ENCODE results near the gene PSMA3.
A peak's percentile ranks its signal among the peaks of the same experiment; 100 is the strongest.
"Not testable (repeated sequence)": the region's sequence is repeated elsewhere in the genome, so short reads cannot be mapped to it uniquely, and the experiment has no call there.

The PSMA3 gene

DNA sequence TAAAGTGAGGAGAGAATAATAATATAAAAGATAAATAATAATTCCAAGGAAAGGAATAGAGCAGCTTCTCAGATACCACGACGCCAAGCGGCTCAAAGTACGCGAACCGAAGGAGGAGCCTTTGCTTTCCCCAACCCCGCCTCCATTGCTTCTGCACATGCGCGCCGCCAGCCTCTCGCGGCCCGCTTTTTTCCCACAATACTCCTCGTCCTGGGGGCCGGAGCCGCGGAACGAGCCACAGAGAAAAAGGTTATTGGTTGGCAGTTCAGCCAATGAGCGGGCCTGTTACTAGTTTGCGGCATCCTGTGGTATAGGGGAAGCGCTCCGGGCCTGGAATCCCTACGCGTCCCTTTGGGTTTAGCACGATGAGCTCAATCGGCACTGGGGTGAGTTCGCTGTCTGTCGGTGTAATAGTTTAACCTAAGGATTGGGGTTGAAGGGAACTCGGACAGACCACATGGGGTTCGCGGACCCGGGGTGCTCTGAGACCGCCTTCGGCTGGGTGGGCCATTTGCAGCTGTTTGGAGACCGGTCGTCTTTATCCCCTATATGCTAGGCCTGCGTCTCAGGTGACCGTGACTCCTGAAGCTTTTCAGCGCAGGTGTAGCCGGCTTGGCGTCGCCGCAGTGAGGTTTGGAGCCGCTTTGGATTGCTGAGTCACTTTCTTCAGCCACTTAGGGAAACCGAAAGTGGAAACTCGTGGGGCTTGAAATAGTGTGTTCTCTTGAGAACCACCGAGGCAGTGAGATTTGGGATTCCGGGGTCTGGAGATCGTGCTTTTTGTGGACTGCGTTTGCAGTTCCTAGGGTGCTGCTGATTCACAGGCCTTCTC lies at the start of gene PSMA3:
Gene PSMA3, plus strand, starts transcription at position 288 of the 832 bp plus-strand sequence. Its CDS starts 78 bp downstream, at position 366.
- DNase-seq = peak; percentile 98

DNA sequence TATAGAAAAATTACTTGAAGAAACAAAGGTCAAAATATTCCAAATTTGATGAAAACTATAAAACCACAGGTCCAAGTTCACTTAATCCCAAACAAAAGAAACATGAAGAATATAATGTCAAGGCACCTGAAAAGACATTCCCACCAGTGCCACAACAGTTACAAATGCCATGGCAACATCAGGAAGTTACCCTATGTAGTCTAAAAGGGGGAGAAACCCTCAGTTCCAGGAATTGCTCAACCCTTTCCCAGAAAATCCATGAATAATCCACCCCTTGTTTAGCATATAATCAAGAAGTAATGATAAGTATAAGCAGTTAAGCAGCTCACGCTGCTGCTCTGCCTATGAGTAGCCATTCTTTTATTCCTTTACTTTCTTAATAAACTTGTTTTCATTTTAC lies 48.4 kb upstream of the PSMA3 start:
- no peak for DNase-seq

DNA sequence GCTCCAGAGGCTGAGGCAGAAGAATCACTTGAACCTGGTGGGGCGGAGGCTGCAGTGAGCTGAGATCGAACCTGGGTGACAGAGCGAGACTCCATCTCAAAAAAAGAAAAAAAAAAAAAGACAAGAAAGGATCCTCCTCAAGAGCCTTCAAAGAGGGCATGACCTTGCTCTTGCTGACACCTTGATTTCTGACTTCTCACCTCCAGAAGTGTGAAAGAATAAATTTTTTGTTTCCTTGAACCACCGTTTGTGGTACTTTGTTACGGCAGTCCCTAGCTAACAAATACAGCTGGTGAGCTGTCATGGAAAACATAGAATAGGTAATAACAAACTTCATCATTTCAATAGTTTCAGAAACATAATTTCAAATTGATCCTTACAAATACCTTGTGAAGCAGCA lies 46.6 kb upstream of the PSMA3 start:
- DNase-seq = peak; percentile 47

DNA sequence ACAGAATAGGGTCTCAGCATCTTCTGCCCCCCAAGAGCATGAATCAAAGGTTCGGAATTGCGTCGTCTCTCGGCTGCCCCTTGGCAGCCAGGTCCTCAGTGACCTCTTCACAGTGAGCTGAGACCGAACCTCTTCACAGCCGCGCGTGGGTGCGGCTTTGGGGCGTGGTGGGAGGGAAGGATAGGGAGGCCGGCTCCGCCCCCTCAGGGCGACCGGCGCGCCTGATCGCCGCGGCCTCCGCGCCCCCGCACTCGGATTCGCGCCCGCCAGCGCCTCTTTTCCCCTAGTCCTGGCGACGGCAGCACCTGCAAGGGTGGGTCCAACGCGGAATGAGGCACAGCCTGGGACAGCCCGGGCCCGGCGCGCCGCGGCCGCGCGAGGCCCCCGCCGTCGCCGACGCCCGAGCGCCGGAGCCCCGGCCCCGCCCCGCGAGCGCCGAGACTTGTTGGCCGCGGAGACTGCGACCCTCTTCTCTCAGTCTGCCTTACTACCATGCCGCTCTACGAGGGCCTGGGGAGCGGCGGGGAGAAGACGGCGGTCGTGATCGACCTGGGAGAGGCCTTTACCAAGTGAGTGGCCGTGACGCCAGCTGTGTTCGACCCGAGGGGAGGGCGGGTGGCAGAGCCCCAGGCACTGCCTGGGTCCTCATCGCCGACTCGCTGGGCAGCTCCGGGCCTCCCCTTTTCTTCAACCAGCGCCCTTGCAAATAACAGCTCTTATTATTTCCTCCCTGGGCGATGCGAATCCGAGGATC lies 44.7 kb upstream of the PSMA3 start, which contains the start of gene ACTR10:
Gene ACTR10, plus strand, starts transcription at position 424 of the 754 bp plus-strand sequence. Its CDS starts 69 bp downstream, at position 493.
- DNase-seq = peak; percentile 87

DNA sequence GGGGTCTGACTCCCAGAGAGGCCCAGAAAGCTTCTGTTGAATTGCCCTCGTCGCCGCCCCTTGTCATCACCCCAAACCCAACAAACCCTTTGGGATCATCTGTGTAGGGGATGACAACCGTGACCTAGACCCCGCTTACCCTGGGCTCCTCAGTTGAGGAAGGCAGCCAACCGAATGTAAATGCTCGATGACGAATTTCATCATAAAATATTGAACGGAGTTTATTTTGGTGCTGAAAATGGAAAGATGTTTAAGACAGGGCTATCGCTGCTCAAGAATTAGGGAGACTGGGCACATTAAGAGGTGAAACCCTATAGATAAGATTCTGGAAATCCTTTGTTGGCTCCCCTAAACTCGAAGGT lies 44.2 kb upstream of the PSMA3 start:
- DNase-seq = no peak

DNA sequence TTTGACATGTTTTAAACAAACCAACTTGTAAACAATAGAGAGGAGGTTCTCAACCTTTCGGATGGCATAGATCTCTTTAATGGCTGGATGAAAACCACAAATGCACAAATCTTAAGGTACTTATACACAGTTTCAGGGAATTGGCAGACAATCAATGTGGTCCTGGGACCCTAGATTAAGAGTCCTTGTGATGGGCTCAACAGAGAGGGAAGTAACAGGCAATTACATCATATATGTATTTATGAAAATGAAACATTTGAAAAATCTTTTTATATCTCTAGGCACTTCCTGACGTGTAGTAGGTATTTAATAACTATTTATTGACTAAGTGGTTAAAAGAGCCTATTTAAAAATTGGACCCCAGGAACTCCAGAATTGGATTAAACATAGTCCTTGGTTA lies 43.8 kb upstream of the PSMA3 start:
- DNase-seq = no peak

DNA sequence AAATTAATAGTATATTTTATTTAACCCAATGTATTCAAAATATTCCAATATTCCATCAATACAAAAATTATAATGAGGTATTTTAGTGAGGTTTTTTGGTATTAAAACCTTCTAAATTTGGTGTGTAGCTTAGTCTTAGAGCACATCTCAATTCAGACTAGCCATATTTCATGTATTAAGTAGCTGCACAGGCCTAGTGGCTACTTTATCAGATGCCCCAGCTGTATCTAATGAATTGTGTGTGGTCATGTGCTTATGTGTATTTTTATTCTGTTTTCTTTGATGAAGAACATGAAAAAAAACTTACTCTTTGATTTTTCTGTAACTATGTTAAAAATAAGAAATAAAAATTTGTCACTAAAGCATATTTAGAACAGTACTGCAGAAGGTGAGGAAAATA lies 31.5 kb upstream of the PSMA3 start:
- DNase-seq = no peak

DNA sequence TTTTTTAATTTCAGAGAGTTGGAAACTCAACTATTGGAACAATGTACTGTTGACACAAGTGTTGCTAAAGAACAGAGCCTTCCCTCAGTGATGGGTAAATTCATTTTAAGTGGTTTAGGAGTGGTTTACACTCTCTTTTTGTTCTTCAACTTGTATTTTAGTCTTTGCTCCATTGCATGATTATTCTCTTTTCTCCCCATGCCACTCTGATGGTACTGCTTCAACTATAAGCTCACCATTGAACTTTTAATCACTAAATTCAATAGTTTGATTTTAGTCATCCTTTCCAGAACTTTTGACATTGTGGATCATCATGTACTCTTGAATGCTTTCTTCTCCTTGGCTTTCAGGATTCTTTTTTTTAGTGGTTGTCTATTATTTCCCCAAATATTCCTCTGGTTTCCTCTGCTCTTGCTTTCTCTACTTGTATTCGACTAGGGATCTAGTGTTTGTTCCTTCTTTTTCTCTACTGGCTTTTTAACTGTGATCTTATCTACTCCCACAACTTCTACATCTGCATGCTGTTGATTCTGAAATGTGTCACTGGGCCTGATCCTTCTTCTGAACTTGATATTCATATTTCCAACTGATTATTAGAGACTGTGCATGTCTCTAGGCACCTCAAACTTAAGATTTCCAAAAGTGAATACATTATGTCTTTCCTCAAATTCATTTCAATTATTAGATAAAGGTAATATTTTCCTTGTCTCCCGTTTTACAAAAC lies 29.3 kb upstream of the PSMA3 start:
- no peak for DNase-seq

DNA sequence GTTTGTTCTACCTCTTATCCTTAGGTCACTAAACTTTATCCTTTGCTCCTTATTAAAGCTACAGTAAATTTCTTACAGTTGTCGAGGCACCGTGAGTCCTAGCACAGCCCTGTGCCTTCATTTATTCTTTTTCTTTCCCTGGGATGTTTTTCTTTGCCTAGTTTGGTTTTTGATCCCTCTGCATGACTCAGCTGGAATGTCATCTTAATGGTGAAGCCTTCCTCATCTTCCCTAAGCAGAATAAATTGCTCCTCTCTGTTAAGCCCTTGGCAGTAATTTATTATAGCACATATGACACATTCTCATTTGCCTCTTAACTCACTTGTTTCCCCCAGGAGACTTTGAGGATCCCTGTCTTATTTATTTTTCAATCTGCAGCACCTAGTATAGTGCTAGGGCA lies 28.1 kb upstream of the PSMA3 start:
- no peak for DNase-seq

DNA sequence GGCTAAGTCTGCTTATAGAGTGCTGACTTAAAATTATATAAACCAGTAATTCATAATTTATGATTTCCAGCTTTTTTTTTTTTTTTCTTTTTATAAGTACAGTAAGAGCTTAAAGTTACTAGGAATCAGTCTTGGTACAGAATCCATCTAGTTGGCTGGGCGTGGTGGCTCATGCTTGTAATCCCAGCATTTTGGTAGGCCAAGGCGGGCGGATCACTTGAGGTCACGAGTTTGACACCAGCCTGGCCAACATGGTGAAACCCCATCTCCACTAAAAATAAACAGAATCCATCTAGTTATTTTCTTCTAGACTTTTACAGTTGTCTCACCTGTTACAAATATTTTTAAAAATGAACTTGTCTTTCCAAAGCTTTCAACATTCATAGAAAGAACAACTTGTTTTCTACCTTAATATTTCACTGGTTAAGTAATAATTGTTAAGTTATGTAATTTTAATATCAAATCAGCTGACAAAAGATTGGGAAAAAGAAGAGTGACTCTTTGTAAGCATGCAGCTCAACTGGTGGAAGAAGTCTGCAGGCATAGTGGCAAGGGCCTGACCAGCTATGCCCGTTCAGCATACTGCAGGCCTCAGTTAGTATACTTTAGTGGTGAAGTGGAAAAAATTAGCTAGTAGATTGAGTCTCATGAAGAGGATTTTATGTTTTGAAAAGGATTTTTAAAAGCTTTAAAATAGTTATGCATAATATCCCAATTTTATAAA lies 17.4 kb upstream of the PSMA3 start:
- DNase-seq = no peak

DNA sequence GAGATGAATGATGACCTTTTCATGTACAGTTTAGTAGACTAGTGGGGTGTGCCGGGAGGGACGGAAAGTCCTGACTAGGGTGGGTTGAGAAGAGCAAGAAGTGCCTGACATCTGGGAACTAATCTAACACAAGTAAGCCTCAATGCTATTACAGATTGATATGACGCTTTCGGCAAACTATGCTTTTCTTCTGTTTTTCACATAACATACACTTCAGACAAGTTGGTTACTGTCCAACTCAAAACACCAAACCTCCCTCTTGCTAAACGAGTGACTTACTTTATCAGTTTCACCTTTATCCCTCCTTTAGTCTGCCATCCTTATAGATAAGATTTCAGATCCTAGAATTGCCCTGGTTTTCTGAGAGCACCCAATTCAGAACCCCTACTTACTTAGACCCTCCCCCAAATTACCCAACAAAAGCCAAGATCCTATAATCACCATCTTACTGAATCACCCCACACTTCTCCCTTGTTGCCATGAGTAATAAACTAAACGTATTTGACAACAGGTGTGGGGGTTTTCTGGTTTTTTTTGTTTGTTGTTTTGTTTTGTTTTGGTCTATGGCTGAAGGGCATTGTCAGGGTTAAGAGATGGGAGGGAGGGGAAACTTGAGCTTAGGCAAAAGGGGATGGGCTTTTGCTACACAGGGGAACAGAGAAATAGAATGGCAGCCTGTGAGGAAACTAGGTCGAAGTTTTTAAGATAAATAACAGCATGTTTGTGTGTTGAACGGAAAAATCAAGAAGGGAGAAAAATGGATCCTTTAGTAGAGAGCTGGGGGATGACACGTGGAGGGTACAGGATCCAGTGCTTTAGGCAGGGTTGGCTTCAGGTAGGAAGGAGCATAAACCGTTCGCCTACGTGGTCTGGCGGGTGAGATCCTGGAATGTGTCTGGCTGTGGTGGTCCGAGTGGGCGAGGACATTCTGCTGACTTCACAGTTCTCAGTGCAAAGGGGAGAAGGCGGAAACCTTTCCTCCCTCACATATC lies 6.1 kb upstream of the PSMA3 start:
- peak; percentile 66 for DNase-seq

DNA sequence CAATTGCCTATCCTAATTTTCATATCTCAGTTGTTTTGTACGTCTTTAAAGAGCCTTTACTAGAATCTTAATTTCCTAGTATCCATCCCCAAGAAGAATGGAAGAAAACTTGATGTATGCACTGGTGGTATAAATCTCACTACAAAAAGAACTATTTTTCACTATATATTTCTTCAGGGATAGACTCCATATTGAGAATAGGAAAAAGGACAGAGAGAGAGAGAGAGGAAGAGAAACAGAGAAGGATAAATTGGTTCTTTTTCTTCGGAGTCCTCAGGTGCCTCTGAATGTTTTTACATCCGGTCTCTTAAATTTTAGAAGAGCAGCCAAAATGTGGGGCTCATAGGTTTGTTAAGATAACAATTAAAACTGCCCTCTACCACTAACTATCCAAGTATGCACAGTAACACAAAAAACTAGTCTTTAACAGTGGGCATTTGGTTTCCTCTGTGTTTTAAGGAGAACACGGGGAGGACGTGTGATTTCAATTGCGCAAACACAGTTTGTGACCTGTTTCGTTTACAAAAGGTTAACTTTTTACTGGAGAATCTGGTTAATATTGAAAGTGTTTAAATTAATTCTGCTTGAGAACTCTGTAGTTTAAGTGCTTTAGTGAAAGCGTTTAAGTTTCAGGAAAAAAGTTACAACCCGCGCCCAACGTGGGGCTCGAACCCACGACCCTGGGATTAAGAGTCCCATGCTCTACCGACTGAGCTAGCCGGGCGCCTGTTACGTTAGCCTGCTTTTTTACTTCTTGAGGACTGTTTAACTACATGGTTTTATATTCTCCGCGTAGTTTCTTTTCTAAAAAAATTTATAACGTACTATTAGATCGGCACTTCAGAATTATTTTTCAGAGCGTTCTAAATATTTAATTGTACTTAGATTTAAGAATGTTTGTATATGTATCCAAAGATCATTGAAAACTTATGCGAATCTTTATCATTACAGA lies 5.1 kb upstream of the PSMA3 start:
- peak; percentile 85 for DNase-seq

DNA sequence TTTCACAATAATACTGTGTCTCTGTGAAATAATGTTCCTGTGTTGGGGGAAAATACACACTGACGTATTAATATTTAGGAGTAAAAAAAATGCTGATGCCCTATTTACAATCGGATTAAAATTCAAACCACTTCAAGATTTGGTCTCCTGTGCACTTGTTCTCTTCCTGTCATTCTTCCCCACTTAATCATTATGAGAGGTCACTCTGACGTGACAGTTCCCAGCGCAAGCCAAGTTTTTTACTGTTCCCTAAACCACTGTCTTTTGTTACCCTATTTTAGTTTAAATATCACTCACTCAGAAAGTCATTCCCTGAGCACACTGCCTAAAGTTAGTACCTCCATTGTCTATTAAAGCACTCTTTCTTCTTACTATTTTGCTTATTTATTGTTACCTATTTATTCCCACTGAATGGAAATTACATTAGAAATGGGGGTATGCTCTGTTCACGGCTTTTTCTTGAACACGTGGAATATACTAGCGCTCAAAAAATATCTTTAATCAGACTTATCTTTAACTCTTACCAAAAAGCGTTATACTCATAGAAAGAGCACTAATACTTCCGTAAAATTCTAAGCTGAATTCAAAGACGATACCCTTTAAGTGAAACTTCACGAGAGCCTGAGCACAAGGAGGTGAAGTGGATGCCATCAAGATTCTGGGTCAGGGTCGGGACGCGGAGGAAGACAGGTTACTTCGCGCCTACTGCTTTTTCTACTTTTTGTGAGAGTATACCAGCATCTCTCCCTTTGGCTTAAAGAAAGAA lies 670 bp upstream of the PSMA3 start:
- DNase-seq = no peak

DNA sequence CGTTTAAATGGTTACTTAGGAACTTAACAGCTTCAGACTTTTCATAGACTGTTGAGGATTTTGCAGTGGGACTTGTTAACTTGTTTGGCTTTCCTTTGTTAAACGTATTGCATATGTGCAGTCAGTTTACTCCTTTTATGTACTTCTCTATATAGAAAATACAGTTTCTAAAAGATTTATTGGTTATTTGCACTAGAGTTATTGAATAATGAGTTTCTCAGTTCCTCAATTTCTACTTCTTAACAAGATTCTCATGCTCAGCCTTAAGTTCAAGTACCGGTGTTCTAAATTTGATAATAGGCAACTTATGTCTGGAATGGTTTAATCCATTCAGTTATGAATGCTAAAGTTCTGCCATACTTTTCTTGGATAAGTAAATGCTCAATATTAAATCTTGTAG lies 919 bp downstream of the PSMA3 start:
- no peak for DNase-seq

DNA sequence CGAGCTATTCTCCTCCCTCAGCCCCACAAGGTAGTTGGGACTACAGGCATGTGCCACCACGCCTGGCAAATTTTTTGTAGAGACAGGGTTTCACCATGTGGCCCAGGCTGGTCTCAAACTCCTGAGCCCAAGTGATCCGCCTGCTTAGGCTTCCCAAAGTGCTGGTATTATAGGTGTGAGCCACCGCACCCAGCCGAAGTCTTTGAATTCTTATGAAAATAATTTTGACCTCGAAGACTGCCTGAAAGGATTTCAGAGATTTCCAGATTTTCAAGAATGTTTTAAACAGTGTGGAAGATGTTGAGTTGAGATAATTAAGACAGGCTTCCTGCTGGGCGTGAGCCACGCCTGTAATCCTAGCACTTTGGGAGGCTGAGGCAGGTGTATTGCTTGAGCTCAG lies 5.0 kb downstream of the PSMA3 start:
- DNase-seq = no peak

DNA sequence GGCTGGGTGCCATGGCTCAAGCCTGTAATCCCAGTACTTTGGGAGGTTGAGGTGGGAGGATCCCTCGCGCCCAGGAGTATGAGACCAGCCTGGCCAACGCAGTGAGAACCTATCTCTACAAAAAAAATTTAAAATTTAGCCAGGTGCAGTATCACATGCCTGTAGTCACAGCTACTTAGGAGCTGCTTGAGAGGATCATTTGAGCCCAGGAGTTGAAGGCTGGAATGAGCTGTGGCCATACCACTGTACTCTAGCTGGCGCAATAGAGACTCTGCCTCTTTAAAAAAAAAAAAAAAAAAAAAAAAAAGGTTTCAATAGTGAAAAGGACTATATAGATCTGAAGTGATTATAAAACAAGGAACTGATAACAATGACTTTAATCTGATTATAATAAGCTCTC lies 13.5 kb downstream of the PSMA3 start:
- DNase-seq = no peak

DNA sequence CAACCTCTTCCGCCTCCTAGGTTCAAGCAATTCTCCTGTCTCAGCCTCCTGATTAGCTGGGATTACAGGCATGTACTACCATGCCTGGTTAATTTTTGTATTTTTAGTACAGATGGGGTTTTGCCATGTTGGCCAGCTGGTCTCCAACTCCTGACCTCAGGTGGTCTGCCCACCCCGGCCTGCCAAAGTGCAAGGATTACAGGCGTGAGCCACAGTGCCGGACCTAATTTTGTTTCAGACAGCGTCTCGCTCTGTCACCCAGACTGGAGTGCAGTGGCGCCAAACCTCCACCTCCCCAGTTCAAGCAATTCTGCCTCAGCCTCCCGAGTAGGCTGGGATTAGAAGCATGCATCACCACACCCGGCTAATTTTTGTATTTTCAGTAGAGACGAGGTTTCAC lies 17.4 kb downstream of the PSMA3 start:
- DNase-seq = not testable (repeated sequence)

DNA sequence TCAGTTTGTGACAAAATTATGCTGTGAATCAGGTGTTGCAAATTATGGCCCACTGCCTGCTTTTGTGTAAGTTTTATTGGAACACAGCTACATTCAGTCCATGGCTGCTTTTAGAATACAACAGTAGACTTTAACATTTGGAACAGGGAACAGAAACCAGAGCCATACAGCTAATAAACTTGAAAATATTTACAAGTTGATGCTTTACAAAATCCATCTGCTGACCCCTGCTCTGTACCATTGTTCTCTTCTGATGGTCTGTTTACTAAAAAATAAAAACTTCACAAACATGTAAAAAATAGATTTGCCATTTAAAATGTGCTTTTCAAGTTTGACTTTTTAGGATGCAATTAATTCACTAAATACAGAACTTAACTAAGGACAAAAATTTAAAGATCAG lies 20.8 kb downstream of the PSMA3 start:
- DNase-seq = no peak

DNA sequence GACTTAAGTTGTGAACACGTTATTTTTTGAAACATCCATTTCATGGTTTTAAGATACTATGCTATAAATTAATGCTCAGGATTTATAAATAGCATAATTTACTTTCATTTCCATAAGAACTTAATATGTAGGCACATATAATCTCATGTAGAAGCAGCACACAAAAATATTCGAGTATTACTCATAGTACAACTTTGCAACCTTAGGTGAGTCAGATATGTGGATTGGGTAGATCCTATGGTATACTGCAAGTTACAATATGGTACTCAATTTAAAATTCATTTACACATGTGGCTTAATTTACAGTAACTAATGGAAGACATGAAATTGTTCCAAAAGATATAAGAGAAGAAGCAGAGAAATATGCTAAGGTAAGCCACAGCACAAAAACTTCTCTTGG lies 26.0 kb downstream of the PSMA3 start:
- no peak for DNase-seq
